SKM-1 treated with dmso at 0.1 percent for 144 hours (cell line): Measurements from ENCODE around the gene IL1R1.

ENCODE experiments used
- DNase-seq: peaks from one replicate; lab custom pipeline; 2025; ENCODE audit not compliant: unreplicated experiment; lab: John Stamatoyannopoulos, UW

The IL1R1 gene

DNA sequence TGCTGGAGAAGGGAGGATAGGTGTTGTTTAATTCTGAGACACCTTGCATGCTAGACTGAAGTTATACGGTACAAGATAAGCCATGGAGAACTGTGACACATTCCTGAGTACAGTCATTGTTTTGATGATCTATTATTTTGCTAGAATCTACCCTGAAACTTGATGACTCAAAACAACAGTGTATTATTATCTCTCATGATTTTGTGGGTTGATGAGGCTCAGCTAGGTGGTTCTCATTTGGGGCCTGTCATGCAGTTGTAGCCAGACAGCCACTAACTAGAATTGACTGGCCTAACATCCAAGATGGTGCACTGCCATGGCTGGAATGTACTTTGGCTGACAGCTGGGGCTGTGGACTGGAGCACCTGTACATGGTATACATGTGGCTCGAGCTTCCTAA lies 5.4 kb upstream of the IL1R1 start:
- DNase-seq, result no peak

DNA sequence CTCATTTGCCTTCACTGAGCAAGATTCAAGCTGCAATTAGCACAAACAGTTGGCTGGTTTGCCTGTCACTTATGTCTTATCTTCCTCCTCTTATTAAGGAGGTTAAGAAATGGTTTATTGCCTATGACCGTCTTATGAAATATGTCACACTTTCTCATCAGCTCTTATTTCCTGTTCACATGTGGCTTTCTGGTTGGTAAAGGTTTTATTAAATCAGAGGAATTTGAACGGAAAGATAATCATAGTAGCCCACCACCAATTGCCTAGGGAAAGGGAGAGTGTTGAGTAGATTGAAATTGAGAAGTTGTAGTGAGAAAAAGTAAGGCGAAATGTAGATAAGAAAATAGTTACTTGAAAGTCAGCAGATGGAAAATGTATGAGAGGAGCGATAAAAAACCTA lies 4.2 kb upstream of the IL1R1 start:
- DNase-seq, result no peak

DNA sequence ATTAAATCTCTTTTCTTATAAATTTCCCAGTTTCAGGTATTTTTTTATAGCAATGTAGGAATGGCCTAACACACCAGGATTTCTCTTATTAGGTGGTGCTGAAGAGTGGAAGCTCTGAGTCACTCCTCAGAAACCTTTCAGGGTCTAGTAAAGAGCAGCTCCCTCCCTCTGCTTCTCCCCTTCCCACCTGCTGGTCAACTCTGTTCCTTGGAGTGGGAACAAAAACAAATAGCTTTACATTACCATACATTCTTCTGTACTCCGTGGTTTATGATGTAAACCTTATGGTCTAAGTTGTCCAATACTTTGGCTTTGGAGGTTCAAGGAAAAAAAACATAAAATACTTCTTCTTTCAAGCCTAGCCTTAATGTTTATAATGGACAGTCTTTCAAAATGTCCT lies 2.7 kb upstream of the IL1R1 start:
- DNase-seq, result no peak

DNA sequence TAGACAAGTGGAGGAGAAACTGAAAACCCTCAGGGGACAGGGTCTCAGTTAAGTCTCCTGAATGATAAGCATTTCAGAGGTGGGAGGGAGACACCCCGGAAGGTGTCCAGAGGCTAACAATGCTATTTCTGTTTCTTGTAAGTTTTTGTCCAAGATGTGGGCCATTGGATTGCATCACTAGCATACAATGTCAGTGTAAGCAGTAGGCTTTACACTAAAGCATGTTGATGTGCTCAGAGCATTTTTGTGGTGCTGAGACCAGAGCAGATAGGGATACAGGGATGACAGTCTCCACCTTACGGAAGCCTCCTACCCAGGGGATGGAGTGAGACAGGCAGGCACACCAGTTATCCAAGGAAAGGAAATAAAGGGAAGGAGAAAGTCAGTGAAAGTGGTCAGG lies 2.2 kb upstream of the IL1R1 start:
- no peak for DNase-seq

DNA sequence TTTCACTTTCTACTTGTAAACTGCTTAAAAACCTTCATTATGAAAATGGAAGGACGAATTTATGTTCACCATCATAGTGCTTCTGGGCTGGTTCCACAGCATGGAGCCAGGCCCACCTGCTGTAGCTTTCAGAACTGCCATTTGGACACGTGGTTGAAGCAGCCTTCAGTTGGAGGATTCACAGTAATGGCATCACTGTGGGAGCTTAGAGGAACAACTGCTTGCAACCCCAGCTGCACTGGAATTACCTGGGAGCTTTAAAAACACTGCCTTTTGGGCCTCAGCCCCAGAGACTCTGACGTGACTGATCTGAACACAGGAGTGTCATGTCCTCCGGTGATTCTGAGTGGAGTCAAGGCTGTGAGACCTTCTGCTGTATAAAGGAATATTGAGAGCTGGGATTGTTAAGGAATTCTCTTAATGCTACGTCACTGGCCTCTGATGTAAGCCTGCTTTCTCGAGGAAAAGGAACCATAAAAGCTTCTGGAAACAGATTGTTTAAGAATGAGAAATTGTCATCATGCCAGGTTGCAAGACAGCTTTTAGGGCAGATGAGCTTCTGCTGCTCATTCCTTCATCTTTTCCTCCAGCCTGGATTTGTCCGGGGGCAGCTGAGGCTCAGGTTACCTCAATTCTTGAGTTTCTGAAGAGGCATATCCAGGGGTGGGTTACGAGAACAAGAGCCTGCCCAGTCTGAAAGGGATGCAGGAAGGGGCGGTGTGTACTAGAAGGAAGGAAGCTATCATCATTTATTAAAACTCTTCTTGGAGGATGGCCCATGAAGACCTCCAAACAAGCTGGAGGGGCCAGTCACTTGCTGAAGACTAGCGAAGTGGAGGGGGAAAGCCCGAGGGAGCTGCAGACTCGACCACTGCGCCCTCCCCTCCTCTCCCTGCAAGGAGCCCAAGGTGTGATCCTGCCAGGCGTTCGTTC lies 1.3 kb upstream of the IL1R1 start:
- DNase-seq, result no peak

DNA sequence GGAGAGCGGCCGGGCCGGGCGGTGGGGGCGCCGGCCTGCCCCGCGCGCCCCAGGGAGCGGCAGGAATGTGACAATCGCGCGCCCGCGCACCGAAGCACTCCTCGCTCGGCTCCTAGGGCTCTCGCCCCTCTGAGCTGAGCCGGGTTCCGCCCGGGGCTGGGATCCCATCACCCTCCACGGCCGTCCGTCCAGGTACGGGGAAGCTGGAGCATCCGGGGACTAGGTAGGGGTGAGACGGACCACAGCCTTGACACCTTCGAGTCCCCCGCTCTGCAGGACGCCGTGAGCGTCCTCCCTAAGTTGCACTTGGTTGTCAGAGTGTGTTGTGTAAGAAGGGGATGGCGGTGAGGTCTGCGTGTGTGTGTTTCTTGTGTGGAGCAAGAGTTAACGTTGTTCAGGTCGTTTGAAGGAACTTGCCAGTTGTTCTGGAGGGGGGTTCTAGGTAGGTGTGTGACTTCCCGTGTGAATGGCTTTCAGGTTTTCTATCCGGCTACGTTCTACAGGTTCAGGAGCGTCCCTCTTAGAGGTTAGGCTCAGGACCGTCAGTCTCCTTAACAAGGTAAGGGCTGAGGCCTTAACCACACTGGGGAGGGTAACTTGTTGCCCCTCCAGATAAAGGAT lies 393 bp downstream of the IL1R1 start:
- no peak for DNase-seq

DNA sequence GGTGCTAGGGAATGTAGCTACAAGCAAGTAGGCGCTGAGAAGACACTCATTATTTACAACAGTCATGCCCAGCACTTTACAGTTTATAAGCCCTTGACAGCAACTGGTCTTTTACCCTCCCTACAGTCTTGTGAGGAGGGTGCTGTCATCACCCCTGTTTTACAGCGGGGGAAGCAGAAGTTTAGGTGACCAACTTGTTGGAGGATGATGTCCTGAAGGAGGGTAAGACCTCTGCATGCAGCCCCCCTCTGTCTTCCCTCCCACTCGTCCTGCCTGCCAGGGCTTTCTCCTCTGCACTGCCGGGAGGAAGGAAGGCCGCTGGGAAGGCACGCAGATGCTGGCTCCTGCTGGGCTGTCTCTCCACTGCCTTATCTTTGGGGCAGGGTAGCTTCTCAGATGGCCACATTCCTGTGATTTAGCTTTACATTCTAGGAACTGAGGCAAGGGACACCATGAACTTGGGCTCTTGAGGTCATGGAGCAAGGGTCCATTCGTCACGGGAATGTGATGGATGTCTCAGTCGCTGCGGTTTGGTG lies 972 bp downstream of the IL1R1 start:
- DNase-seq, result no peak

DNA sequence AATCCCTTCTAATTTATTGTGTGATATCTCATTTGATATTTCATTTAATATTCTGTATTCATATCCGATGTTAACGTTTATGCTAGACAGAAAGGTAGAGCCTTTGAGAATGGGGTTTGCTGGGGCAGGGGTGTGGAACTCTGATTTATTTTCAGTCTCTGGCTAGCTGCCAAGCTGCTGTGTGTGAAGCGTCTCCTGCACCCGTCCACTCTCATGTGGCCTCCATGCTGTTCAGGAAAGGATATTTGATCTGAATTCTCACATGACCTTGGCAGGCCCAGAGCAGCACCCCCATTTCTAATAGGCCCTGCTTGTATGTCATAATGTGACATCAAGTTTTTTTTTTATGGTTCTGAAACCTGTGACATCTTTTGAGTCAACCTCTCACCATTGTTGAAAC lies 1.6 kb downstream of the IL1R1 start:
- no peak for DNase-seq

DNA sequence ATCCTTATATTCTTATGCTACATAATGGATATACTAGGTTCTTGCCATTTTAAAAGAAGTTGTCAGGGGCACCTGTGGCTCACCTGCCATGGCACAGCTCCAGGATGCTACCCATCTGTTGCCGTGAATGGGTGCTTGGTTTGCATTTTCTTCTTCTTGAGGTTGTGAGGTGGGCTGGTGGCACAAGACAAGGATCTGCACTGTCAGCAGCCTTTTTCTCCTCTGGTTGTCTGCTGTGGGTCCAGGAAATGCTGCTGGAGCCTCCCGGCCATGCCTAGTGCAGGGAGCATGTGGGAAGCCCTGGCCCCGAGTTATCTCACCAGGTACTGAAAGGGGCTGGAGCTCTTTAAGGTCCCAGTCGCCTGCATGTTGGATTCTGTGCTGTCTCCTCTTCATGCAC lies 2.6 kb downstream of the IL1R1 start:
- no peak for DNase-seq

DNA sequence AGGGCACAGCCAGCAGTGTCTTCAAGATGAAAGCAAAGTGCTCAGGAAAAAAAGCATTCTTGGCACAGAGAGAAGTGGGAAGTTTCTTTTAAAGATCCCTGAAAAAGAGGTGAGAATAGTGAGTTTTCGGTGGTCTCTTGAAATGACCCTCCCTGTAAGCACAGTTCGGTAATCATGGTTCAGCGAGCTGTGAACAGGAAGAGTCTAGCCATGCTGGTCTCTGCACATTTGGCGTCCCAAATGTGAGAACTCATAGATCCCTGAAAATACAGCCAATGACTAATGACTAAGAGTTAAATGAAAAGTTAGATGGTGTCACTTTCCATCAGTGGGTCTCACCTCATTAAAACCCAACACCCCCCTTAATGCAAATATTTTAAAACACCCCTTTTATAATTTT lies 3.4 kb downstream of the IL1R1 start:
- DNase-seq, result no peak

DNA sequence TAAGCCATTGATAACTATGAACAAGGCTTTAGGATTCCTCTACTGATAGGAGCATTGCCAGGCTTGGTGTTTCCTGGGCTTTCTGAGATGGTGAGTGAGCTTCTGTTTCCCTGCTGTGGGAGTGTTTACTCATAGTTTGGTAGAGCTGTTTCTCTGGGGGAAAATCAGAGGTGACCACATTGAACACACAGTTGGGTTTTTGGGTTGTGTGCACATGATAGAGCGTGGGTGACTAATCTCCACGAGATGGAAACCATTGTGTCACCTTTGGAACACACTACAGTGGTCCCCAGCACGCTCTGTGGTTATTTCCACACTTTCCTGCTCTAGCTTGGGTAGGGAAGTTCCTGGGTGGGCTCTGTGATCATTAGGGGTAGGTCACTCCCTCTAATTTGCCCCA lies 5.4 kb downstream of the IL1R1 start:
- DNase-seq, result no peak

DNA sequence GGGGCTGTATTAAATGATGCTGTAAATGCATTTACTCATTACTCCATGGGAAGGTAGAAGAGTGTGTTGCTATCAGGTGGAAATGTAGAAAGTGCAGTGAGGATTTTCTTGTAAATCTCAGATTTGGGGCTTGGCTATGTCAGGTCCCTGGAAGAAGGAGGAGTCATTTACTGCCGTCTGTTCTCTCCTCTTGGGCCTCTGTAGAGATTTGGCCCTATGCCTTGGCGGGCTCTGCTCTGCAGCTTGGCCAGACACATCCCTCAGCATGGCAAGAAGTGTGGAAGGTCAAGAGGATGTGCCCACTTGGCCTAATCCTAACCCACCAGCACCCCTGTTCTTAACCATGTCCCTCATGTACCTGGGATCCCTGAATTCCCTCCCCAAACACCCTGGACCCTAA lies 6.7 kb downstream of the IL1R1 start:
- no peak for DNase-seq

DNA sequence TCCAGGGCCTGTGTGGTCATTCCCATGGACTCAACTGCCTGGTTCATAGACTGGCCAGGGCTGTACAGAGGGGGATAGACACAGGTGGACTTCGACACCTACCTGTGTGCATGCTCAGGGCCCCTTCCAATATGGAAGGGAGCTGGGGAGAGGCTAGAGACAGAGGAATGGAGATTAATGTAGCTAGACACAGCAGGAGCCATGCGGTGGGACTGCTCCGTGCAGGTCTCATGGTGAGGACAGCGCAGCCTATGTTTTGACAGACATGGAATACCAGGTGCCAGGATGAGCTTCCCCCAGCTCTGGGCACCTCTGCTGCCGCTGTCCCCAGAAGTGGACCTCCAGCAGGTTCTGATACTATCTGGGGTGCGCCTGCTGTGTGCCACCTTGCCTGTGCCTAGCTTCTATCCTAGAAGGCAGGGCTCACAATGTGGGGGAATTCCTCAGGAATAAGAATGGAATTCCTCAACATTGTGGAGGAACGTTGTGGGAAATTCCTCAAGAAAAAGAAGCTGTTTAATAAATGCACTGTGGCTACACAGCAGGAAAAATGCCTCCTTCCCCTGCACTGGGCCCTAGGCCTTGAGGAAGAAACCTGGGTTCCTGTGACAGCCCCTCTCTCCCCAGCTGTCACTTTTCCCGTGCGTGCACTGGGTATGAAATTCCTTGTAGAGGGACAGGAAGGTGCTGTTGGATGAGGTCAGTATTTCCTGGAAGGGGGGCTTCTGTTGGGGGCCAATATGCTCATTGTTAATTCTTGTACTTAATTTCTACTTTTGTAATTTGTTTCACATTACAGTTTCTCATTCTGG lies 7.3 kb downstream of the IL1R1 start:
- no peak for DNase-seq

DNA sequence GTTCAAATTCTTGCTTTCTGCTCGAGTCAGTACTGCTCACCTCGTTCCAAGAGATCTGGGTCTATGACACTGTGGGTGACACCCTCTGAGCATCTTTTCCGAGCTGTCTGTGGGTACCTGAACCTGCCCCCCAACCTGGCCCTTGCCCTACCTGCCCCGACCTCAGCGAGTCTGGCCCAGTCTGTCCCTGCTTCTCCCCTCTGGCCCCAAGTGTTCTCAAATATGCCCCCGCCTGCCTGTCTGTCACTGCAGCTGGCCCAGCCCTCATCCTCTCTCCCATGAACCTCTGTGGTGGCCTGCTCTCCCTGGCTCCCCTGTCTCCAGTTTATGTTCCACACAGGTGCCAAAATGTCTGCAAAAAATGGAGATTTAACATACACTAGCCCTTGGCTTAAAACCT lies 11.8 kb downstream of the IL1R1 start:
- no peak for DNase-seq

DNA sequence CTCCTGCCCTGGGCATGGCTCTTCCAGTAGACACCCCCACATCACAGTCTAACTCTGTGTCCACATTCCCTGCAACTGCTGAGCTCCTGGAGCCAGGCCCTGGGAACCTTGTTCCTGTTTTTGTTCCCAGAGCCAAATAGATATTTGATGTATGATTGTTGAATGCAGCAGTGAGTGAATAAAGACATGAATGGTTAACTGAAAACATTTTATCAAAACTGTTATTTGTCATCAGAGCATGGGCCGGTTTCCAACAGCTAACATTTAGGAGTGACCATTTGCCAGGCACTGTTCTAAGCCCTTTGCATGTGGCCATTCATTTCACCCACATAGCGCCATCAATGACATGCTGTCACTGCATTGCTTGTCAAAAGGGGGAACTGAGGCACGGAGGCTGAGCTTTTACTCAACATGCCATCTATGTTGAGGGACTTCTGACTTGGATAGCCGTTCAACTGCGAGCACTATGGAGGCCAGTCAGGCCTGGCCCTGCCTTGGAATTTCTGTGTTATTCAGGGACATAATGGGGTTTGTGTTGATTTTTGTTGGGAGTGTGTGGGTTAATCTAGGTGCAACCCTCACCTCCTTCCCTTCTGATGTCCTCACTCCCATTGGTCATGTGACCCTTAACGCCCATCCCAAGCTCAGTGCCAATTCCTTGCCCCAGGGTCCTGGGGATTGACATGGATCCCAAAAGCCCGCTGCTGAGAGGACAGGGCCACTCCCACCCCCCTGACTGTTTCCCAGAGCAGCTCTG lies 12.6 kb downstream of the IL1R1 start:
- DNase-seq, result no peak

DNA sequence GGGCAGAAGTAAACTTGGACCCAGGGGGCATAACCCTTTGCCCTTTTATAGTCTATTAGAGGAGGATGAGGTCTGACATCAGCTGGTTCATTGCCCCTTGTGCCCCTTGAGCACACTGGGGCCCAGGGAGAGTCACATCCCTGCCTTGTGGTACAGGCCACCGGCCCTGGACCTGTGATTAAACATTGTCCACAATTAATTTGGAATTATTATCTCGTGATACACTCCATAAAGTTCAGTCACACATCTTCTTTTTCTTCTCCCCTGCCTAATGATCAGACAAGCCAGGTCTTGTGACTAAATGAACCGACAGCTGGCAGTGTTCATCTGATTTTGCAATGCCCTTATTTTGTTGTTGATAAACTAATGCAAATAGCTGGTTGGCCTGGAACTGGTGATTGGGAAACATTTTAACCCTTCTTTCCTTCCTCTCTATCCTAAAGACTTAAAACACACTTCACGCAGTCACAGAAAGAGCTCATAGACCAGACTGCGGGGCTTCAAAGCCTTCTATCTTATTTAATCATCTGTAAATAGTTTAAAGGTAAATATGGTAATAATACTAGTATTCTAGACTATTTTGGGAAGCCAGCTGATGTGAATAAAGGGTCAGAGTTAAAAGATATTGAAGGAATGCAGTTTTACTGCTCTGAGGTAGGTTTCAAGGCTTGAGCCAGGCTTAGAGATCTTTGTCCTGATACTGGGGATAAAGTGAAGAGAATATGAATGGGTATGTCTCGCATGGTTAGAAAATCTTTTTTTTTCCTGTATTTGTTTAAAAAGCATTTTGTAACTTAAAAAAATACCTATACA lies 13.4 kb downstream of the IL1R1 start:
- DNase-seq, result no peak

DNA sequence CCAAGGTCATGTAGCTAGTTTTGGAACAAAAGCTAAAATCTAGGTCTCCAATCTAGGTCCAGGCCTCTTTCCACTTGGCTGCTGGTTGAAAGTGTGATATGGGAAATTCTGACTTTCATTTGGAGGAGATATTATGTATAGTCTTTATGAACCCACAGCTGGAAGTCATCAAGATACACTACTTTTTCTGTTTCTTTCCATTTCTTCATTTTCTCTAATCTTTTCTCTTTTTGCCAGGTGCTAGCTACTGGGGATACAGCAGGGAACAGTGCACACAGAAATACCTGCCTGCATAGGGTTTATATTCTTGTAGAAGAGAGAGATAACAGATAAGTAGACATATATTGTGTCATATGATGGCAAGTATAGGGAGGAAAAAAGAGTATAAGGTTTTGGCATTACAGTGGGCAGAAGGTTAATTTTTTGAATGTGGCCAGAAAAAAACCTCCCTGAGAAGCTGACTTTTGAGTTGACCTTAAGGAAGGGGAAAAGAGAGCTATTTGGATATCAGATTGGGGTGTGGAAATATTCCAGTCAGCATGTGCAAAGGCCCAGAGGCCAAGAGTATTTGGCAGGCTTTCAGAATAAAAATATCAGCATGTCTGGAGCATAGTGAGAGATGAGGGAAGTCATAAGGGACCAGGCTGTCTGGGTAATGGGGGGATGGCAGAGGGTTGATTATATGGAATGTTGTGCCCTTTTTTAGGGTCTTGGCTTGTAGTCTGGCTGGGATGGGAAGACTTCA lies 15.6 kb downstream of the IL1R1 start:
- no peak for DNase-seq

DNA sequence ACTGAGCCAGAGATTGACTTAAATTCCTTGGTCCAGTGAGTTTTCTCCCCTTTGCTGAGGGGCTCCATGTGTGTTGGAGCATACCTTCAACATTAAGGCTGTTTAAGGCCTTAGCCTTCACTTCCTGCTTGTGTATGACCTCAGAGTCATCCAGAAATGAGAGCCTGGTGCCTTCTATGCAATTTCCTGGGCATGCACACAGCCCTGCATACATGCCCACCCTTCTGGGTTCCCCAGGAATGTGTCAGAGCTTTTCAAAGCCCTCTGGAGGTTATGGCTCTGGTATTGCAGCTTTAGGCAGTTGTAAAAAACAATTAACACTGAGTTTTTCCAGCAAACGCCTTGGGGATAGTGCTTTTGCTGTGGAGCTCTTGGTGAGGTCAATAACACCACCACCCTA lies 16.7 kb downstream of the IL1R1 start:
- DNase-seq, result no peak

DNA sequence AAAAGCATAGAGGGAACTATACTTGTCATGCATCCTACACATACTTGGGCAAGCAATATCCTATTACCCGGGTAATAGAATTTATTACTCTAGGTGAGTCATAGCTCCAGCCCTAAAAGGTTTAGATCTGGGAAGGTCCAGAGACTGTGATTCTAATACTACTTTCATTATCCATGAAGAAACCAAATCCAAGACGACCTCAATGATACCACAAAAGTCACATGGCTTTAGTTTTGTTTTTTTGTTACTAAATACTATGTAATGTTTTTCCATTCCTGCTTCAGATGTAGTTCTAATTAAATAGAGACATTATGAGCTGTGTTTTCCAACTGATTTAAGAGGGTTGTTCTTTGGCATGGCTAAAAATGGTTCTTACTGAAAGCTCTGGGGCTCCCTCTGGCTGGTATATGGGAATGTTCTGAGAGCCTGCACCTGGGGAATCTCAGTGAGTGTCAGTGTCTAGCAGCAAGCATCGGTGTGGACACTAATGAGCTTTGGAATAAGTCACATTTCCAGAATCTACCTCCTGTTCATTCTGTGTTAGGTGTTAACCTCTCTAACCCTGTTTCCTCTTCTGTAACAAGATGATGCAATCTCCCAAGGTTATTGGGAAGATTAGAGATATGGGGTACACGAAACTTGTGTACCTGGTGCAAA lies 23.8 kb downstream of the IL1R1 start:
- no peak for DNase-seq
